ENCODE data around the gene GTF2H3. TPM values are rescaled to one million over a fixed set of nuclear protein-coding genes. Genes with fewer than 3 reads are reported as not detected.
A peak's percentile ranks its signal among the peaks of the same experiment; 100 is the strongest.

GTF2H3 gene
- total RNA-seq, 1 donor from 2014 or later, result 39.2 TPM

- H3K36me3 ChIP-seq (ENCODE audit: control insufficient read depth, insufficient read depth, low read length), result peaks cover 36% of the 10 kb centered on the region
- no peak overlapping the region for H3K4me3 ChIP-seq (ENCODE audit: low read depth, low read length)
- DNase-seq (ENCODE audit: low read depth), result no peak
- no peak for FAIRE-seq
- no peaks in the 10 kb centered on the region for H3K27me3 ChIP-seq (ENCODE audit: control insufficient read depth, insufficient read depth, low read length)
- no peak for TF ChIP-seq CTCF (IDR thresholded peaks at IDR 0.05; ENCODE audit: insufficient read depth, low read length, severe bottlenecking)
Measured at GRCh38 chr12:123608182-123608581, 25.4 kb upstream of the GTF2H3 start.

- H3K27me3 ChIP-seq (ENCODE audit: control insufficient read depth, insufficient read depth, low read length), result no peaks in the 10 kb centered on the region
- no peak overlapping the region for H3K4me3 ChIP-seq (ENCODE audit: low read depth, low read length)
- H3K36me3 ChIP-seq (ENCODE audit: control insufficient read depth, insufficient read depth, low read length), result peaks cover 34% of the 10 kb centered on the region
- no peak for DNase-seq (ENCODE audit: low read depth)
- TF ChIP-seq CTCF (IDR thresholded peaks at IDR 0.05; ENCODE audit: insufficient read depth, low read length, severe bottlenecking), result no peak
- no peak for FAIRE-seq
Measured at GRCh38 chr12:123614110-123614509, 19.5 kb upstream of the GTF2H3 start.

- FAIRE-seq, result no peak
- no peak for TF ChIP-seq CTCF (IDR thresholded peaks at IDR 0.05; ENCODE audit: insufficient read depth, low read length, severe bottlenecking)
- peak; percentile 25 for DNase-seq (ENCODE audit: low read depth)
- Histone ChIP-seq H3K36me3 (ENCODE audit: control insufficient read depth, insufficient read depth, low read length) (peaks cover 32% of the 10 kb centered on the region), H3K4me3 (ENCODE audit: low read depth, low read length) (no peak overlapping the region), H3K27me3 (ENCODE audit: control insufficient read depth, insufficient read depth, low read length) (no peaks in the 10 kb centered on the region)
Measured at GRCh38 chr12:123614531-123614930, 19.1 kb upstream of the GTF2H3 start.

- Histone ChIP-seq H3K36me3 (ENCODE audit: control insufficient read depth, insufficient read depth, low read length) (peaks cover 27% of the 10 kb centered on the region), H3K4me3 (ENCODE audit: low read depth, low read length) (no peak overlapping the region), H3K27me3 (ENCODE audit: control insufficient read depth, insufficient read depth, low read length) (no peaks in the 10 kb centered on the region)
- TF ChIP-seq CTCF (IDR thresholded peaks at IDR 0.05; ENCODE audit: insufficient read depth, low read length, severe bottlenecking), result no peak
- FAIRE-seq (no peak), DNase-seq (ENCODE audit: low read depth) (no peak)
Measured at GRCh38 chr12:123617144-123617543, 16.5 kb upstream of the GTF2H3 start.

GRCh38 chr12:123617580-123617979 is 16.0 kb upstream of the GTF2H3 start:
- Histone ChIP-seq H3K36me3 (ENCODE audit: control insufficient read depth, insufficient read depth, low read length) (peaks cover 27% of the 10 kb centered on the region), H3K27me3 (ENCODE audit: control insufficient read depth, insufficient read depth, low read length) (no peaks in the 10 kb centered on the region), H3K4me3 (ENCODE audit: low read depth, low read length) (no peak overlapping the region)
- FAIRE-seq, result no peak
- no peak for TF ChIP-seq CTCF (IDR thresholded peaks at IDR 0.05; ENCODE audit: insufficient read depth, low read length, severe bottlenecking)
- DNase-seq (ENCODE audit: low read depth), result no peak

GRCh38 chr12:123621101-123621500 is 12.5 kb upstream of the GTF2H3 start:
- no peak for FAIRE-seq
- DNase-seq (ENCODE audit: low read depth), result no peak
- Histone ChIP-seq H3K4me3 (ENCODE audit: low read depth, low read length) (no peak overlapping the region), H3K27me3 (ENCODE audit: control insufficient read depth, insufficient read depth, low read length) (no peaks in the 10 kb centered on the region), H3K36me3 (ENCODE audit: control insufficient read depth, insufficient read depth, low read length) (peaks cover 20% of the 10 kb centered on the region)
- TF ChIP-seq CTCF (IDR thresholded peaks at IDR 0.05; ENCODE audit: insufficient read depth, low read length, severe bottlenecking), result no peak
